HT1080 (cell line): ENCODE data around the gene SLC25A12. TPM values are rescaled to one million over a fixed set of nuclear protein-coding genes. Genes with fewer than 3 reads are reported as not detected.
A peak's percentile ranks its signal among the peaks of the same experiment; 100 is the strongest.

Source experiments
- DNase-seq: peaks from one replicate; pipeline ENCODE4 v3.0.0-alpha.2; 2015; ENCODE audit warnings: low read depth
- total RNA-seq: library from RNA; depleted of rRNA; stranded (reverse); fragments of >200 nt; shearing (Covaris generic); gene quantifications from 2 replicates; pipeline ENCODE4 v1.2.3, GENCODE V29; 2014

Gene SLC25A12
- total RNA-seq, 1 experiment from 2014 or later: 26.9 TPM

DNA sequence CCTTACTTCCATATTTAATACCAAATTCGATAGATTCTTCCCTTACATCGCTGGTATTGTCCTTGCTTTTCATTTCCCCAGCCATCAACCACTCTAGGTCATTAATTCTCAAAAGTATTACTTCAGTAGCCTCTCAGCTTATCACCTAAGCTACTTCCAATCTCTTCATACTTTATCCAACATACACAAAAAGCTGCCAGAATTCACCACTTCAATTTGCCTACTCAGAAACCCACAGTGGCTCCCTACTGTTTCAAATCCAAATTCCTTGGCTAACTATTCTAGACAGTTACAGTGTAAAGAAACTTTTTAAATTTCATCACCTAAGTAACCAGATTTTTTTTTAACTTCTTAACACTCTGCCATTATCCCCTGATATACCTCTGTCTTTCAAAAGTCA lies 4.7 kb downstream of the SLC25A12 start:
- DNase-seq: no peak

GRCh38 chr2:171883275-171883893 lies 10.7 kb downstream of the SLC25A12 start:
- DNase-seq: no peak

GRCh38 chr2:171882089-171882769 lies 11.8 kb downstream of the SLC25A12 start:
- DNase-seq: no peak

DNA sequence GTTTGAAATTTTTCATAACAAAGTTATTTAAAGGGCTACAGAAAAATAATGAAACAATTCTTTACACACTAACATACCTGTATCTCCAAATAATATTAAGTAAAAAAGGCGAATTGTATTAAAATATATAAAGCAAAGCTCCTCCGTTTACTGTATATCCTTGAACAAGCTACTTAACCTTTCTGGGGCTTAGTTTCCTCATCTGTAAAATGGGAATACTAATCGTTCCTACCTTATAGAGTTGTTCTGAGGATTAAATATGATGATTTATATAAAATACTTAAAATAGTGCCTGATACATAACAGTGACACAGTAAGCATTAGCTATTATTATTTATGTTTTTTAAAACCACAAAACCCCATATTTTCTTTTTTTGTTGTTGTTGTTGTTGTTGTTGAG lies 13.3 kb downstream of the SLC25A12 start:
- no peak for DNase-seq

DNA sequence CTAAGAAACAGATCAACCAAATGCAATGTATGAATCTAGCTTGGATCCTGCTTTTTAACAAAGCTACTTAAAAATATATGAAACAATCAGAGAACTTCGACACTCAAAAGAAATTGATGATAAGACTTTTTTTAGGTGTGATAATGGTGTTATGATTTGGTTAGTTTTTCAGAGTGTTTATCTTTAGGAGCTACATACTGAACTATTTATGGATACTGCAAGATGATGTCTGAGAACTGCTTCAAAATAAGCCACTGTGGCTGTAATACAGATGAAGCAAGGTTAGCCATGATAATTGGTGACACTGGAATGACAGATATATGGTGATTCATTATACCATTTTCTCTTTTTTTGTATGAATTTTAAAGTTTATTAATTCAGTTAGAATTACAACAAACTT lies 14.2 kb downstream of the SLC25A12 start:
- DNase-seq: no peak

- peak; percentile 49 for DNase-seq
Observed at GRCh38 chr2:171878481-171878993, 15.5 kb downstream of the SLC25A12 start.

DNA sequence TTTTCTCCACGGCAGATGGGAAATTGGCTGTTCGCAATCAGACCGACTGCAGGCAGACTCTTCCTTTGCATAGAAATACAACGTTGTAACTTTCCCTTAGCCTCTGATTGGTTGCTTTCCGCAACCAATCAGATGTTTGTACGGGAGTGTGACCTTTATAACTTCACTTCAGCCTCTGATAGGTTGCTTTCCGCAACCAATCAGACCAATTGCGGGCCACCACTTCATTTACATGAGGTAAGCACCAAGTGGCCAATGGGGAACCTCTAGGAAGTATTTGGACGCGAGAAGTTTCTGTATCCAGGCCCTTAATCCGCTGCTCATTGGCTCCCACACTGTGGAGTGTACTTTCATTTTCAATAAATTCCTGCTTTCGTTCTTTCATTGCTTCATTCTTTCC lies 19.1 kb downstream of the SLC25A12 start:
- no peak for DNase-seq

DNA sequence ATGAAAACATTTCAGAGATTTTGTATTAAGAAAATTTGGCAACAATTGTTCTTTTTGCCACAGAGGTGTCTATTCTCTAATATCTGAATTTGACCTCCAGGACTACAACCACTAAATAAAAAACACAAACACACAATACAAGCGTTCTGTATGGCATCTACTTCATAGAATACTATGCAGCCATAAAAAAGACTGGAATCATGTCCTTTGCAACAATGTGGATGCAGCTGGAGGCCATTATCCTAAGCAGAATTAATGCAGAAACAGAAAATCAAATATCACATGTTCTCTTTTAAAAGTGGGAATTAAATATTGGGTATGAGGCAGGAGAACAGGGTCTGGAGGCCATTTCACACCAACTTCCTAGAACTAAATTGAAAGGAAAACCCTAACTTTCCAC lies 19.5 kb downstream of the SLC25A12 start:
- no peak for DNase-seq

GRCh38 chr2:171864357-171864985 lies 29.6 kb downstream of the SLC25A12 start:
- DNase-seq: no peak

- DNase-seq: no peak
Observed at GRCh38 chr2:171862501-171862900, 31.5 kb downstream of the SLC25A12 start.

- no peak for DNase-seq
Observed at GRCh38 chr2:171858397-171858958, 35.6 kb downstream of the SLC25A12 start.

GRCh38 chr2:171855401-171855800 lies 38.6 kb downstream of the SLC25A12 start:
- no peak for DNase-seq

DNA sequence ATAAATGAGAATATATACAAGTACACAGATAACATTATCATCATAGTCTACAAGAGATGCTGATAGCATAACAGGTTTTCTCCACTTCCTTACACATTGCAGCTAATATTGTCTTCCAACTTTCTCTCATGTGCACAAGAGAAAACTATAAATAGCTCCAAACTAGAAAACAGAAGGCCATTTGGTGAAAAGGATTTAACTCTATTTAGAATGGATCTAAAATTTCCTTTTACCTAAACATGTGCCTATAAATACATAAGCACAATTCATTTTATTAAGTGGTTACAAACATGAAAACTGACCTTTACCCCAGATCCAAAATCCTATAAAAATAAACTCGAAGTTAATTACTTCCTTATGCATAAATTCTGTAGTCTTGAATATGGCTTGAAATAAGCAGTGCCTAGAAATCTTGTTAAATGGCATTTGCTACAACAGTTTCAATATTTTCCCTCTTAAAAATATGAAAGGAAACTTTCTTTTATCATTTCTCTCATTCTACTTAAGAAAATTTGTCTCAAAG lies 41.6 kb downstream of the SLC25A12 start:
- no peak for DNase-seq

DNA sequence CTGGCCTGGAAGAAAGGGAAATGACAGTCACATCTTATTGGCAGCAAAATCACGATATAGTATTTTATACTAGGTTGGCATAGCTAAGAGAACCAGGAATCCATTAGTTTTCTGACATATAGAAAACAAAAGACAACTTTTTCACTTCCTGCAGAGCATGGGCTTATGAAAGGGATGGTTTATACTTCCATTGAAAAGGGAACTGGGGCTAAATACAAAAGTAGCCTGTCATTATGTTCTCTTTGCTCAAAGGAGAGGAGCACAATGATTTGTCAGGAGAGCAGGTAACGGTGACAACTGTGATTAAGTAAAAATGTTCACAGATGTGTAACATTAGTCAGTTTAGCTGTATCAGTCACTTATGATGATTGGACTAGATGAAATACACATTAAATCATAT lies 46.4 kb downstream of the SLC25A12 start:
- no peak for DNase-seq

DNA sequence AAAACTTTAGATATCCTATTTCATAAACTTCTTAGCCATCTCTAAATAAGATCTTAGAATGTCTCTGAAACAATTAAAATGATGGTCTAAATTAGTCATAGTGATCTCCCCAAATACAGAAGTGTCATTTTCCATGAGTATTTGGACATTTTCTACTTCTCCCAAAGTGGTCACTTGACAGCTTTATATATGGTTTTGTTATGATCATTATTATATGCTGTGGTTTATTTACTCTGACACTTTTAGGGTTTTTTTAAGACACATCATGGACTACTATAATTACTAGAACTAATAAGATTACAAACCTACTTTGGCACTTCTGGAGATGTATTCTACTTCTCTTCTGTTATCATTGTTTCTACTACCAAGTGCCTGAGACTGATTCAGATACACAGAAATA lies 47.1 kb downstream of the SLC25A12 start:
- no peak for DNase-seq

GRCh38 chr2:171841996-171842395 lies 52.0 kb downstream of the SLC25A12 start:
- DNase-seq: no peak

DNA sequence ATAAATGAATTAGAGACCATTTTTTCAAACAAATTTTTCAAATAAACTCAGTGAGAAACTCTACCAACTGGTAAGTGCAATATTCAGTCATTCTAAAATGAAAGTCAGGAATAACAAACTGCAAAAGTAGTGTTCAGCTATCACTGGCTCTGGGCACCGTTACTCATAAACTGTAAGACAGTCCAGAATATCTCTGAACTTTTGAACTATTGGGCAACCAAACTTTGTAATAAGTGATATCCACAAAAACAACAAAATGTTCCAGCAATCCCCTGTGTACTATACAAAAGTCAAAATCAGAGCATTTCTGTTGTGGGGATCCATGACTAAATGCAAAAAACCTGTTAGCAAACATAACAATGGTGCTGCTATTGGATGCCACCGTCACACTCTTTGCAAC lies 56.3 kb downstream of the SLC25A12 start:
- DNase-seq: no peak

DNA sequence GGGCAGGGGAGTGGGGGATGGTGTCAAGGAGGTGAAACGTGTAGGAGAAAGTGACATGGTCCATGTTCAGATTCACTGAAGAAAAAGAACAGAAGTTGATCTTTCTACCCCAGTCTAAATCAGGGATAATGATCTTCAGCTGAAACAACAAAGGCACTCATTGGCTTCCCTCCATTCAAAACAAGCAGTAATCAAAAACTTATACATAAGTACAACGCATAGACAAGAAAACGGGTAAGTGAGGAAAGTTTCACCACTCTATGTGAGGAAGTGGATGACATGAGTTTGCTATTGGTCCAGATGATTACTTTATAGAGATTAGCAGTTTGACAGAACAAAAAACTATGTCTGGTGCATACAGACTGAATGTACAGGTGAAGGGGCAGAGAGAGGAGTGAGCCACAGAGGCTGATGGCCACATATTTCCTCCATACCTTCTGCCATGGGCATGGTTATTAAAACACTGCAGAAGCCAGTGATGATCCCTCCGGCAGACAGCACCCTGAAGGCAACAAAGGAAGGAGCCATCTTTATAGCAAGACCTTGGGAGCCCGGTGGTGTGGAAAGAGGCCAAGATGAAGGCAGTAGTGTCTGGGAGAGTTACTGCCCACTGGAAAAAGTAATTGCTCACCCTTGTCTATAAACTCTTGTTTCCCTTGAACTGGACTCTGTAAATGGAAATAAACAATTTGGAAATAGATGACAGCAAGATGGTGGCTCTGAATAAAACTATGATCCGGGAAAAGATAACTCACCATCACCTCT lies 57.7 kb downstream of the SLC25A12 start:
- no peak for DNase-seq

DNA sequence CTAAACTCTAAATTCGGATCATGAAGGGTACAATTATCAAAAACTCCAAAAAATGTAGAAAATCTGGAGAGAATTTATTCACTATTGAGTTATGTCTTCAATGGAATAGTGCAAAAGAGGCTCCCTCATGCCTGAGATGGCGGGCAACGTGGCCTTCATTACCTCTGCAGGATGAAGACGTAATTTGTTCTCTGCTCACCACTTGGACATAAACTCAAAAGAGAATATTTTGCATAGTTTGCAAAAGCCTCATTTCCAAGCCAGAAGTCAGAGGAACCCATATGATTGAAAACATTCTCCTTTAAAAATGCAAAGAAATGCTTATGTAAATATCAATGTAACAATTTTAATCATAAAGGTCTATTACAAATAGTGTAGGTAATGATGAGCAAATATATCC lies 58.7 kb downstream of the SLC25A12 start:
- DNase-seq: no peak

DNA sequence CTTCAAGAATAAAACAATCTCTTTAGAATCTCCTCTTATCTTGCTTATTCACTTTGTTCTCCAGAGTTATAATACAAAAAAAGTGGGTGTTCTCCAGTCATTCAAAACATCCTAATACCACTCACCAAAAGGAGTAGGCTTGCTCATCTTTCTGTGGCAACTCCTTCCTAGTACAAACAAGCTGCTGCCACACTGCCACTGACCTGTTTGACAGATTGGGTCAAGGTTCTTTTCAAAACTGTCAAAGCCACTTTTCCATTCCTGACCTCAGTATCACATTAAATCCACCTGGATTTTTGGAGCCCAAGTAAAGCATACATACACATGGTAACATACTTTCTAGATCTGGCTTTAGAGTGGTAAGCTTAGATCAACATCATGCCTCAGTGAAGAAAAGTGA lies 59.8 kb downstream of the SLC25A12 start:
- no peak for DNase-seq

- DNase-seq: no peak
Observed at GRCh38 chr2:171832489-171832888, 61.6 kb downstream of the SLC25A12 start.
